Mesendoderm (in vitro differentiated cells): Measurements from ENCODE around the gene SLC35E1.

Experiments used
- DNase-seq: peaks from one replicate; pipeline ENCODE4 v3.0.0; 2013
- H2AK5ac ChIP-seq: 2 replicates; pipeline ENCODE4 v1.6.1; 2013; ENCODE audit warnings: low read length, inconsistent platforms
- H2BK120ac ChIP-seq: 2 replicates; pipeline ENCODE4 v1.6.1; 2013; ENCODE audit warnings: low read depth, mild to moderate bottlenecking, low read length, moderate library complexity, mixed read lengths
- H2BK15ac ChIP-seq: replicated peaks from 2 replicates; pipeline ENCODE4 v1.6.1; 2013; ENCODE audit warnings: low read depth, mild to moderate bottlenecking, moderate library complexity
- H2BK5ac ChIP-seq: 2 replicates; pipeline ENCODE4 v1.6.1; 2013; ENCODE audit warnings: low read length, inconsistent platforms
- H3K18ac ChIP-seq: 2 replicates; pipeline ENCODE4 v1.6.1; 2013; ENCODE audit warnings: mild to moderate bottlenecking, low read length, mixed read lengths
- H3K23ac ChIP-seq: one replicate; pipeline ENCODE4 v1.6.1; 2013; ENCODE audit warnings: low read length
- H3K27ac ChIP-seq: 2 replicates; pipeline ENCODE4 v1.5.1; 2013; ENCODE audit warnings: low read depth, mild to moderate bottlenecking, inconsistent platforms, low read length, moderate library complexity
- H3K27me3 ChIP-seq: 2 replicates; pipeline ENCODE4 v1.6.1; 2013; ENCODE audit warnings: low read length, control low read depth, mild to moderate bottlenecking, inconsistent platforms; ENCODE audit not compliant: insufficient read depth, poor library complexity
- H3K36me3 ChIP-seq: 2 replicates; pipeline ENCODE4 v1.6.1; 2013; ENCODE audit warnings: low read length, inconsistent platforms; ENCODE audit not compliant: control insufficient read depth, insufficient read depth
- H3K4ac ChIP-seq: one replicate; pipeline ENCODE4 v1.6.1; 2013; ENCODE audit warnings: low read depth, mild to moderate bottlenecking, low read length, moderate library complexity
- H3K4me1 ChIP-seq: 2 replicates; pipeline ENCODE4 v1.6.1; 2013; ENCODE audit warnings: low read depth, low read length, inconsistent platforms; ENCODE audit not compliant: control insufficient read depth
- H3K4me2 ChIP-seq: 2 replicates; pipeline ENCODE4 v1.6.1; 2013; ENCODE audit warnings: low read length
- H3K4me3 ChIP-seq: 2 replicates; pipeline ENCODE4 v1.5.1; 2013; ENCODE audit warnings: mild to moderate bottlenecking, low read length
- H3K56ac ChIP-seq: one replicate; pipeline ENCODE4 v1.6.1; 2013; ENCODE audit warnings: low read length
- H3K79me1 ChIP-seq: 2 replicates; pipeline ENCODE4 v1.6.1; 2013; ENCODE audit warnings: low read length, inconsistent platforms
- H3K79me2 ChIP-seq: 2 replicates; pipeline ENCODE4 v1.6.1; 2013; ENCODE audit warnings: mild to moderate bottlenecking, low read length; ENCODE audit not compliant: control insufficient read depth, insufficient read depth
- H3K9ac ChIP-seq: 2 replicates; pipeline ENCODE4 v1.6.1; 2013; ENCODE audit warnings: low read length, inconsistent platforms
- H4K5ac ChIP-seq: one replicate; pipeline ENCODE4 v1.6.1; 2013; ENCODE audit warnings: low read length
- H4K8ac ChIP-seq: one replicate; pipeline ENCODE4 v1.6.1; 2013; ENCODE audit warnings: low read depth, mild to moderate bottlenecking, control low read depth, low read length, moderate library complexity
- WGBS: extraction: QIAGEN DNeasy Blood & Tissue Kit; methylation state at CpG from one replicate; pipeline ENCODE4 v1.1.7; 2013; ENCODE audit warnings: low lambda C conversion rate, missing lambda C conversion rate; ENCODE audit not compliant: insufficient coverage; ENCODE audit errors: extremely low coverage; 5-methylcytosine and 5-hydroxymethylcytosine counted together

Gene SLC35E1

DNA sequence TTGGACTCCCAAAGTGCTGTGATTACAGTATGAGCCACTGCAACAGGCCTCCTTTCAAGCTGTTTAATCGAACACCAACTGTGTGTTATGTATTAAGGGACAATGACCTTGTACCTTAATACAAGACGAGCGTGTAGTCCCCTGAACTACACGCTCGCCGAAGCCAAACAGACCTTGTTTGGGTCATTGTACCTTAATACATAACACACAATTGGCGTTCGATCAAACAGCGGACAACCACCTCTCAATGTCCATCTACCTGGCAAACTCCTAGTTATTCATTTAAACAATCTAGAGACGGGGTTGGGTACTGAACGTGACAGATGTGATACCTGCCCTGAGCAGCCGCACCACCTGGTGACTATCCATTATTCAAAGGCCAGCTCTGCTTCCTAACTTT is 31.3 kb downstream of the SLC35E1 start:
- Histone ChIP-seq H3K79me1 (peaks cover 26% of the 10 kb centered on the region), H3K56ac (peak overlapping the region; percentile 92), H3K4me1 (peaks cover 5% of the 10 kb centered on the region), H3K9ac (peak overlapping the region; percentile 89), H3K18ac (no peak overlapping the region), H3K27me3 (no peaks in the 10 kb centered on the region), H3K23ac (no peak overlapping the region), H3K79me2 (peaks cover 61% of the 10 kb centered on the region), H2BK120ac (no peak overlapping the region), H2BK15ac (no peak overlapping the region), H2AK5ac (no peak overlapping the region), H3K4ac (no peak overlapping the region), H3K27ac (no peak overlapping the region), H3K36me3 (peaks cover 6% of the 10 kb centered on the region), H4K5ac (no peak overlapping the region), H4K8ac (no peak overlapping the region), H3K4me2 (peak overlapping the region; percentile 99), H2BK5ac (no peak overlapping the region), H3K4me3 (peak overlapping the region; percentile 91)
- WGBS, result no CpG with 5 or more reads among the region's 12 CpGs
- no peak for DNase-seq

DNA sequence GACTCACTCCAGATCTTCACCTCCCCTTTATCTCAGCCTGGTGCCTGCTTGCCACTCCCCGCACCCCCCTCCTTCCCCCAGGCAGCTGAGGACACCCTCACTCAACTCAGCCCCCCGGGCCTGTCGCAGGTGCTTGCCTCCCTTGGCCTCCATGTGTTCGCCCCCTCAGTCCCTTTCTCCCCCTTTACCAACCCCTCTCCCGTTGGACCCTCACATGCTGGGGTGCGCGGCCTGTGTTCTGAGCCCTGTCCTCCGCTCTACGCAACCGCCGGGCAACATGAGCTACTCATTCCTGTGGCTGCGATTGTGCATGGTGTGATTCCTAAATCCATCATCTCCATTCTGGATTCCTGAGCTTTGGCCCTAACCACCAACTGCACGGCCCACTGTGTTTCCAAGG is 35.1 kb downstream of the SLC35E1 start:
- no peak overlapping the region for H2BK15ac ChIP-seq
- no peak overlapping the region for H2AK5ac ChIP-seq
- H3K4me3 ChIP-seq, result no peak overlapping the region
- no peak overlapping the region for H3K56ac ChIP-seq
- H3K9ac ChIP-seq, result no peak overlapping the region
- no peaks in the 10 kb centered on the region for H3K27me3 ChIP-seq
- no peak overlapping the region for H4K8ac ChIP-seq
- peaks cover 8% of the 10 kb centered on the region for H3K36me3 ChIP-seq
- no peak overlapping the region for H3K4me2 ChIP-seq
- H4K5ac ChIP-seq, result no peak overlapping the region
- H3K18ac ChIP-seq, result no peak overlapping the region
- DNase-seq, result no peak
- H2BK120ac ChIP-seq, result no peak overlapping the region
- no peak overlapping the region for H3K27ac ChIP-seq
- H3K4ac ChIP-seq, result no peak overlapping the region
- H3K79me2 ChIP-seq, result peaks cover 58% of the 10 kb centered on the region
- H3K4me1 ChIP-seq, result peaks cover 5% of the 10 kb centered on the region
- no CpG with 5 or more reads among the region's 13 CpGs for WGBS
- H3K23ac ChIP-seq, result no peak overlapping the region
- no peak overlapping the region for H2BK5ac ChIP-seq
- H3K79me1 ChIP-seq, result peaks cover 27% of the 10 kb centered on the region

DNA sequence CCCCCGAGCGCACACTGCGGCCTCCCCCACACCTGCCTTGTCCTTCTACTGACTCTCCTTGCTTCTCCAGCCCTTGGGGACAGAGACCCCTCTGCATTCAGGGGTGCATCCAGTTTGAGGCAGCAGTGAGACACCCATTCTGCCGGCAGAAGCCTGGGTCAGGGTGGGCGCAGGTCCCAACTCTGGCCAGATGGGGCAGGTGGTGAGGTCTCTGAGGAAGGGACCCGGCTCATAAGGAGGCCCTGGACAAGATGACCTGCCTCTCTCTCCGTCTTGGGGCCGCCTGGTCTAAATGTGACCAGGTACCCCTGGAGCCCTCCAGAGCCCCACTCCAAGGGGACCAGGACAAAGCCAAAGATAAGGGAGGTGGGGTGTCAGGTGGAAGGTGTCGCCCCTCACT is 36.1 kb downstream of the SLC35E1 start:
- Histone ChIP-seq H3K9ac (no peak overlapping the region), H4K5ac (no peak overlapping the region), H3K4me2 (no peak overlapping the region), H3K56ac (no peak overlapping the region), H4K8ac (no peak overlapping the region), H3K79me2 (peaks cover 48% of the 10 kb centered on the region), H2AK5ac (no peak overlapping the region), H2BK15ac (no peak overlapping the region), H3K79me1 (peaks cover 24% of the 10 kb centered on the region), H3K4me3 (no peak overlapping the region), H2BK5ac (no peak overlapping the region), H3K36me3 (peaks cover 13% of the 10 kb centered on the region), H3K4ac (no peak overlapping the region), H3K27me3 (no peaks in the 10 kb centered on the region), H3K18ac (no peak overlapping the region), H3K27ac (no peak overlapping the region), H2BK120ac (no peak overlapping the region), H3K4me1 (peaks cover 3% of the 10 kb centered on the region), H3K23ac (no peak overlapping the region)
- WGBS, result no CpG with 5 or more reads among the region's 9 CpGs
- no peak for DNase-seq

DNA sequence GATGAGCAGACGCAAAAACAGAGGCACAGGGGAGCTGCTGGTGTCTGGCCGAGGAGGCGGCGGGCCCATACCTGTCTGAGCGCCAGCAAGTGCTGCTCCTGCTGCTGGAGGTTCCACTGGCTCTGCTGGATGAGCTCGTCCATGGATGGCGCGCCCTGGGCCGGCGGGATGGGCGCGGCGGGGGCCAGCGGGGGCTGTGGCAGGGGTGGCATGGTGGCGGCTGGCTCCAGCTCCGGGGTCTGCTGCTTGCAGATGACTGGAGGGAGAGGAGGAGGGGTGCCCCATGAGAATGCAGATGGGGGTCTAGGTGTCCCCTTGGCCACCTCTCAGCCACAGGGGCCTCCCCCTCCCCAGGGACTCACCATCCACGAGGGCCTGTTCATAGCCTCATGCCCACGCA is 36.8 kb downstream of the SLC35E1 start:
- Histone ChIP-seq H3K4ac (no peak overlapping the region), H3K9ac (no peak overlapping the region), H2BK15ac (no peak overlapping the region), H3K27me3 (no peaks in the 10 kb centered on the region), H3K4me1 (no peaks in the 10 kb centered on the region), H3K4me3 (no peak overlapping the region), H4K8ac (no peak overlapping the region), H2AK5ac (no peak overlapping the region), H2BK5ac (no peak overlapping the region), H3K18ac (no peak overlapping the region), H3K79me1 (peaks cover 21% of the 10 kb centered on the region), H3K56ac (no peak overlapping the region), H3K23ac (no peak overlapping the region), H3K36me3 (peaks cover 13% of the 10 kb centered on the region), H3K27ac (no peak overlapping the region), H3K79me2 (peaks cover 41% of the 10 kb centered on the region), H2BK120ac (no peak overlapping the region), H4K5ac (no peak overlapping the region), H3K4me2 (no peak overlapping the region)
- no CpG with 5 or more reads among the region's 18 CpGs for WGBS
- DNase-seq, result no peak

DNA sequence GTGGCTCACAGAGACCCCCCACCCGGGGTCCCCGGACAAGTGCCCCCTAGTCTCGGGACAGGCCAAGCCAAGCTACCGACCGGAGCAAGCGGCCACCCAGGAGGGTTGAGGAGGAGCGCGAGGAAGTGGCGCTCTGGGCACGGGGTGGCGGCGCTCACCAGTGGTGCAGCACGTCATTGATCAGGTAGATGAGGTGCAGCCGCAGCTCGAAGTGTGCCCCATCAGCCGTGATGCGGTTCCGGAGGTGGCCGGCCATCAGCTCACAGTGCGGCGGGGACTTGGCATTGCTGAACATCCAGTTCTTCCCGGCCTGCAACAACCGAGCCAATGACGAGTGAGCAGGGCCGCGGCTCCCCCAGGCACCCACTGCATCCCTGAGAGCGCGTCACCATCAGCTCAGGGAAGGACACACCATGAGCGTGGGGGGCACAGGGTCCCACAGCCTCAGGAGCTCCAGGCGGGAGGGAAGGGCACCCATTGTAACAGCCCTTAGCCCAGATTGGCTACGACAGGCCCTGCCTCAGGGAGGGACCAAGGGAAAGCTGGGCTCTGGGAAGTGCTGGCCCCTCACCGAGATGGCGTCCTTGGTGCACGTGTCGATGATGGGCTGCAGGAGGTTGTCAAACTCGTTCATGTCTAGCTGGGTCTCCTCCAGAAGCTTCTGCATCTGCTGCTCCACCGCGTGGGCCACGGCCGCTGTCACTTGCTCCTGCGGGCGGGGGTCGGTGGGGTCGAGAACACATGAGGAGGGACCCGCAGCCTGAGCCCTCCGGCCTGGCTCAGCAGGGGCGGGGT is 39.6 kb downstream of the SLC35E1 start:
- WGBS, result no CpG with 5 or more reads among the region's 47 CpGs
- no peak overlapping the region for H3K27ac ChIP-seq
- H3K79me1 ChIP-seq, result peaks cover 17% of the 10 kb centered on the region
- H4K5ac ChIP-seq, result no peak overlapping the region
- H3K23ac ChIP-seq, result no peak overlapping the region
- no peaks in the 10 kb centered on the region for H3K4me1 ChIP-seq
- H2BK15ac ChIP-seq, result no peak overlapping the region
- no peak overlapping the region for H4K8ac ChIP-seq
- peaks cover 18% of the 10 kb centered on the region for H3K79me2 ChIP-seq
- no peak overlapping the region for H3K4me3 ChIP-seq
- H3K27me3 ChIP-seq, result no peaks in the 10 kb centered on the region
- no peak overlapping the region for H3K56ac ChIP-seq
- no peak overlapping the region for H3K4ac ChIP-seq
- no peak overlapping the region for H2BK120ac ChIP-seq
- no peak overlapping the region for H2AK5ac ChIP-seq
- no peak overlapping the region for H3K9ac ChIP-seq
- no peak overlapping the region for H3K18ac ChIP-seq
- no peak overlapping the region for H3K4me2 ChIP-seq
- H3K36me3 ChIP-seq, result peaks cover 20% of the 10 kb centered on the region
- no peak overlapping the region for H2BK5ac ChIP-seq
- no peak for DNase-seq

DNA sequence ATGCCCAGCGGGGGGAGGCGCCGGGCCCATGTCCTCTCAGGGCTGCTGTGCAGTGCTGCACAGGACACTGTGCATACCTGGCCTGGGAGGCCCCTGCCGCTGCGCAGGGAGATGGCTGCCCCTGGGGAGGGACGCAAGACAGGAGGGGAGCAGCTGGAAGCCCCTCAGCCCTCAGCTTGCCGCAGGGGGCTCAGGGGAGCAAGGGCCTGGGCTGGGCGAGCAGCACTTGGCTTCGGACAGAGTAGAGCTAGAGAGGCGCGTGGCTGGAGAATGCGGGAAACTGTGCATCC is 40.9 kb downstream of the SLC35E1 start:
- H3K79me1 ChIP-seq, result peaks cover 8% of the 10 kb centered on the region
- H3K4me1 ChIP-seq, result no peaks in the 10 kb centered on the region
- no peak overlapping the region for H2BK120ac ChIP-seq
- peaks cover 7% of the 10 kb centered on the region for H3K79me2 ChIP-seq
- WGBS, result no CpG with 5 or more reads among the region's 12 CpGs
- no peak overlapping the region for H3K4me3 ChIP-seq
- no peaks in the 10 kb centered on the region for H3K27me3 ChIP-seq
- peaks cover 26% of the 10 kb centered on the region for H3K36me3 ChIP-seq
- H3K9ac ChIP-seq, result no peak overlapping the region
- no peak overlapping the region for H3K4ac ChIP-seq
- no peak overlapping the region for H4K5ac ChIP-seq
- no peak overlapping the region for H2BK15ac ChIP-seq
- no peak overlapping the region for H3K27ac ChIP-seq
- no peak overlapping the region for H4K8ac ChIP-seq
- no peak overlapping the region for H3K56ac ChIP-seq
- no peak overlapping the region for H3K4me2 ChIP-seq
- H3K18ac ChIP-seq, result no peak overlapping the region
- no peak overlapping the region for H2BK5ac ChIP-seq
- H3K23ac ChIP-seq, result no peak overlapping the region
- no peak overlapping the region for H2AK5ac ChIP-seq
- DNase-seq, result no peak
